Panc1 (cell line): ENCODE data around the gene PLXNC1.

Experiments
- CTCF ChIP-seq: fragments of 450-650 bp; IDR thresholded peaks from 2 replicates; pipeline ENCODE4 v1.5.1; 2017; ENCODE audit warnings: mild to moderate bottlenecking
- POLR2AphosphoS5 ChIP-seq: IDR thresholded peaks from 2 replicates; pipeline ENCODE4 v1.6.1; 2012; ENCODE audit warnings: mild to moderate bottlenecking, low read depth, low read length, moderate library complexity

- TF ChIP-seq CTCF (no peak), POLR2AphosphoS5 (no peak)
Measured at GRCh38 chr12:94109160-94109559, 39.2 kb upstream of the PLXNC1 start.
